K562 (cell line): ENCODE measurements around the gene NBDY.
"Not testable (repeated sequence)": the region's sequence is repeated elsewhere in the genome, so short reads cannot be mapped to it uniquely, and the experiment has no call there.

Experiments used
- HNRNPH1 ChIP-seq: fragments of 200-400 bp; formaldehyde crosslinking; optimal IDR thresholded peaks from 2 replicates; pipeline ENCODE3; 2017; ENCODE audit warnings: low read depth, mild to moderate bottlenecking, low read length, moderate library complexity
- MAFK ChIP-seq: IDR thresholded peaks from 2 replicates; pipeline ENCODE4 v1.6.1; 2011; ENCODE audit warnings: low read length, improper control_type of control experiment
- RAD21 ChIP-seq, 2 experiments: fragments of 250-450 bp in 1 of 2; fragments of 450-650 bp in 1 of 2; sonication (Bioruptor Pico) in 1 of 2; formaldehyde crosslinking in 1 of 2; IDR thresholded peaks in 1 of 2; conservative IDR thresholded peaks in 1 of 2; 2 replicates each; pipeline versions ENCODE4 v1.4.0 to v1.8.0; 2020 to 2022; ENCODE audit warnings: mild to moderate bottlenecking in 2 of 2, moderate library complexity in 1 of 2
- TEAD4 ChIP-seq, 2 experiments: sonication (generic) in 1 of 2; formaldehyde crosslinking in 1 of 2; IDR thresholded peaks; 2 replicates each; pipeline versions ENCODE4 v1.6.1 to v1.8.0; 2012 to 2022; ENCODE audit warnings: borderline replicate concordance in 1 of 2, inconsistent platforms in 1 of 2, low read length in 1 of 2, mild to moderate bottlenecking in 1 of 2, missing genetic modification reagents in 1 of 2
- TF ChIP-seq, protein P1 (sequence below), 2 experiments: fragments of 450-650 bp in 1 of 2; IDR thresholded peaks; 2 replicates each; pipeline ENCODE4 v1.6.1; 2011 to 2017; ENCODE audit warnings: low read depth in 2 of 2, antibody characterized with exemption in 1 of 2, borderline replicate concordance in 1 of 2, low read length in 1 of 2, mild to moderate bottlenecking in 1 of 2, mixed read lengths in 1 of 2; ENCODE audit not compliant: control insufficient read depth in 1 of 2
- TF ChIP-seq, protein P2 (sequence below): sonication (generic); formaldehyde crosslinking; IDR thresholded peaks from 2 replicates; pipeline ENCODE4 v1.8.1; 2023; ENCODE audit warnings: mild to moderate bottlenecking, missing genetic modification reagents

DNA sequence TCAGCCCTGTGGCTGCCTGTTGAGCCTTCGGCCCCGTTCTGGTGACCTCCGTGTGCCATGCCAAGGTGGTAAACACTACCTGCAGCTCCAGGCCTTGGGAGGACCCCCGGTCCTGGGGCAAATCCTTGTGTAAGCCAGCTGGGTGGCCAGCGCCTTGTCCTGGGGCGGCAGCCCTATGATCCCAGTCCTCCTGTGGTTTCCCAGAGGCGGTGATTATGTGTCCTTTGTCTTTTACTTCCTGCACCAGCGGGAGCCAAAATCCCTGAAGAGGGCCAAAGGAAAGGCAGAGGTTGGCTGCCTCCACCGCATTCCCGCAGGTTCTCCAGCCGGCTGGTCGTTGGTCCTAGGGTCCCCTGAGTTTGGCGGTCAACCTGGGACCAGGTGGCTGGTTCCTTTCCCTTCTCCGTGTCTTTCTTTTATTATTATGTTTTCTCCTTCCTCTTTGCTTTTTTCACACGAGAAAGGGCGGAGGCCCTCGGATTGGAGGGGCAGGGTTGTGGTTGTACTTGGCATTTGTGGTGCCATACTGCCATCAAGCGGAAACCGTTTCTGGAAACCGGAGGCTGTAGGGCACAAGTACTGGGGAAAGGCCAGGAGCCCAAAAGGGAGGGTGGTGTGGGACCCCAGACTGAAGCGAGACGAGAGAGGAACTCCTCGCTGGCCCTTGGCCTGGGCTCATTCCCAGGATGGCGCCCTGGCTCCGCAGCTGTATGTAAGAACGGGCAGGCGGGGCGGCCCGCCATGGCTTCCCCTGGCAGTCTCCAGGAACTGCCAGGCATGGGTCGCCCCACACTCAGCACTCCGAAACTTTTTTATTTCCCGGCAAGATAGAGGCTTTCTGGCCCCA is 43.9 kb downstream of the NBDY start:
- TF ChIP-seq, protein P1, sequence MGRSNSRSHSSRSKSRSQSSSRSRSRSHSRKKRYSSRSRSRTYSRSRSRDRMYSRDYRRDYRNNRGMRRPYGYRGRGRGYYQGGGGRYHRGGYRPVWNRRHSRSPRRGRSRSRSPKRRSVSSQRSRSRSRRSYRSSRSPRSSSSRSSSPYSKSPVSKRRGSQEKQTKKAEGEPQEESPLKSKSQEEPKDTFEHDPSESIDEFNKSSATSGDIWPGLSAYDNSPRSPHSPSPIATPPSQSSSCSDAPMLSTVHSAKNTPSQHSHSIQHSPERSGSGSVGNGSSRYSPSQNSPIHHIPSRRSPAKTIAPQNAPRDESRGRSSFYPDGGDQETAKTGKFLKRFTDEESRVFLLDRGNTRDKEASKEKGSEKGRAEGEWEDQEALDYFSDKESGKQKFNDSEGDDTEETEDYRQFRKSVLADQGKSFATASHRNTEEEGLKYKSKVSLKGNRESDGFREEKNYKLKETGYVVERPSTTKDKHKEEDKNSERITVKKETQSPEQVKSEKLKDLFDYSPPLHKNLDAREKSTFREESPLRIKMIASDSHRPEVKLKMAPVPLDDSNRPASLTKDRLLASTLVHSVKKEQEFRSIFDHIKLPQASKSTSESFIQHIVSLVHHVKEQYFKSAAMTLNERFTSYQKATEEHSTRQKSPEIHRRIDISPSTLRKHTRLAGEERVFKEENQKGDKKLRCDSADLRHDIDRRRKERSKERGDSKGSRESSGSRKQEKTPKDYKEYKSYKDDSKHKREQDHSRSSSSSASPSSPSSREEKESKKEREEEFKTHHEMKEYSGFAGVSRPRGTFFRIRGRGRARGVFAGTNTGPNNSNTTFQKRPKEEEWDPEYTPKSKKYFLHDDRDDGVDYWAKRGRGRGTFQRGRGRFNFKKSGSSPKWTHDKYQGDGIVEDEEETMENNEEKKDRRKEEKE (IDR thresholded peaks at IDR 0.05; ENCODE audit: borderline replicate concordance in 1 of 2, control insufficient read depth in 1 of 2, low read depth in 2 of 2, low read length in 1 of 2), result not testable (repeated sequence)
- TF ChIP-seq, protein P2, sequence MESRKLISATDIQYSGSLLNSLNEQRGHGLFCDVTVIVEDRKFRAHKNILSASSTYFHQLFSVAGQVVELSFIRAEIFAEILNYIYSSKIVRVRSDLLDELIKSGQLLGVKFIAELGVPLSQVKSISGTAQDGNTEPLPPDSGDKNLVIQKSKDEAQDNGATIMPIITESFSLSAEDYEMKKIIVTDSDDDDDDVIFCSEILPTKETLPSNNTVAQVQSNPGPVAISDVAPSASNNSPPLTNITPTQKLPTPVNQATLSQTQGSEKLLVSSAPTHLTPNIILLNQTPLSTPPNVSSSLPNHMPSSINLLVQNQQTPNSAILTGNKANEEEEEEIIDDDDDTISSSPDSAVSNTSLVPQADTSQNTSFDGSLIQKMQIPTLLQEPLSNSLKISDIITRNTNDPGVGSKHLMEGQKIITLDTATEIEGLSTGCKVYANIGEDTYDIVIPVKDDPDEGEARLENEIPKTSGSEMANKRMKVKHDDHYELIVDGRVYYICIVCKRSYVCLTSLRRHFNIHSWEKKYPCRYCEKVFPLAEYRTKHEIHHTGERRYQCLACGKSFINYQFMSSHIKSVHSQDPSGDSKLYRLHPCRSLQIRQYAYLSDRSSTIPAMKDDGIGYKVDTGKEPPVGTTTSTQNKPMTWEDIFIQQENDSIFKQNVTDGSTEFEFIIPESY (CRISPR knock-in tag), result not testable (repeated sequence)
- not testable (repeated sequence) for TF ChIP-seq MAFK; TEAD4 (IDR thresholded peaks at IDR 0.05; ENCODE audit: low read length); TEAD4 (CRISPR knock-in tag; IDR thresholded peaks at IDR 0.05; ENCODE audit: borderline replicate concordance); HNRNPH1; RAD21 (CRISPR knock-in tag; conservative IDR thresholded peaks at IDR 0.05 in 1 of 2, IDR thresholded peaks at IDR 0.05 in 1 of 2)
